ENCODE results near the gene FER.

FER gene

GRCh38 chr5:109199289-109199688 is 451.6 kb downstream of the FER start:
- Histone ChIP-seq H3K9me3 (replicated peaks in 1 of 11) (peaks cover 0 to 6% (median 0%) of the 10 kb centered on the region in 11 experiments; a peak in 3 of 22 replicates), H4K20me1 (no peaks in the 10 kb centered on the region), H3K27me3 (no peaks in the 10 kb centered on the region), H3K4me1 (no peaks in the 10 kb centered on the region), H3K4me2 (no peak overlapping the region), H3K9ac (no peak overlapping the region), H3K36me3 (no peaks in the 10 kb centered on the region), H3K27ac (no peak overlapping the region), H3K4me3 (no peak overlapping the region)
- no peak for TF ChIP-seq Cebpa-rat (IDR thresholded peaks at IDR 0.05)

GRCh38 chr5:109199799-109200620 is 452.3 kb downstream of the FER start:
- H3K4me1 ChIP-seq, result no peaks in the 10 kb centered on the region
- no peaks in the 10 kb centered on the region for H4K20me1 ChIP-seq
- no peak for TF ChIP-seq Cebpa-rat (IDR thresholded peaks at IDR 0.05)
- peaks cover 5 to 14% (median 7%) of the 10 kb centered on the region in 11 experiments; a peak in 18 of 22 replicates for H3K9me3 ChIP-seq (replicated peaks in 1 of 11)
- H3K36me3 ChIP-seq, result no peaks in the 10 kb centered on the region
- H3K4me3 ChIP-seq, result no peak overlapping the region
- no peak overlapping the region for H3K27ac ChIP-seq
- no peaks in the 10 kb centered on the region for H3K27me3 ChIP-seq
- H3K9ac ChIP-seq, result no peak overlapping the region
- no peak overlapping the region for H3K4me2 ChIP-seq

GRCh38 chr5:109215040-109215439 is 467.3 kb downstream of the FER start:
- Histone ChIP-seq H3K27ac (no peak overlapping the region), H3K36me3 (no peaks in the 10 kb centered on the region), H4K20me1 (no peaks in the 10 kb centered on the region), H3K9ac (no peak overlapping the region), H3K9me3 (replicated peaks in 1 of 11) (peaks cover 0 to 16% (median 9%) of the 10 kb centered on the region in 11 experiments; a peak in 11 of 22 replicates), H3K27me3 (no peaks in the 10 kb centered on the region), H3K4me1 (no peaks in the 10 kb centered on the region), H3K4me2 (no peak overlapping the region), H3K4me3 (no peak overlapping the region)
- no peak for TF ChIP-seq Cebpa-rat (IDR thresholded peaks at IDR 0.05)

GRCh38 chr5:109218818-109219217 is 471.1 kb downstream of the FER start:
- no peak for TF ChIP-seq Cebpa-rat (IDR thresholded peaks at IDR 0.05)

DNA sequence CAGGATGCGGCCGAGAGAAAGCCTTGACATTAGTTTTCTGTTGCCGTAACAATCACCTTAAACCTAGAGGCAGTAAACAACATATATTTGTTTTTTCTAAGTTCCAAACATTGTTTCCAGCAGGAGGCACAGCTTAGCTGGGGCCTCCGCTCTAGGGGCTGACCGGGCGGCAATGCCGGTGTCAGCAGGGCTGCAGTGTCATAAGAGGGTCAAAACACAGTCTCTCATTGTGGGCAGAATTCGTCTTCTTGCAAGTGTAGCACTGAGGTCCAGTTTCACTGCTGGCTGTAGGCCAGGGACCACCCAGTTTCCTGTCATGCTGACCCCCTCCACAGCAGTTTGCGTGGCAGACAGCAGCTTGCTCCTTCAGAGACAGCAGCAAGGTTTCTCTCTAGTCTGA is 475.8 kb downstream of the FER start:
- H4K20me1 ChIP-seq, result no peaks in the 10 kb centered on the region
- no peaks in the 10 kb centered on the region for H3K36me3 ChIP-seq
- no peak for TF ChIP-seq Cebpa-rat (IDR thresholded peaks at IDR 0.05)
- H3K9me3 ChIP-seq (replicated peaks in 1 of 11), result peaks cover 0 to 10% (median 0%) of the 10 kb centered on the region in 11 experiments; a peak in 4 of 22 replicates
- H3K4me1 ChIP-seq, result no peaks in the 10 kb centered on the region
- H3K4me3 ChIP-seq, result no peak overlapping the region
- H3K27ac ChIP-seq, result no peak overlapping the region
- no peak overlapping the region for H3K9ac ChIP-seq
- no peaks in the 10 kb centered on the region for H3K27me3 ChIP-seq
- H3K4me2 ChIP-seq, result no peak overlapping the region

More at GRCh38 chr5:109218818-109219217, 471.1 kb downstream of the FER start:
- Histone ChIP-seq H3K27ac (no peak overlapping the region), H3K9ac (no peak overlapping the region), H3K4me3 (no peak overlapping the region), H4K20me1 (no peaks in the 10 kb centered on the region), H3K4me2 (no peak overlapping the region), H3K27me3 (no peaks in the 10 kb centered on the region), H3K9me3 (replicated peaks in 1 of 11) (peaks cover 0 to 16% (median 6%) of the 10 kb centered on the region in 11 experiments; a peak in 11 of 22 replicates), H3K36me3 (no peaks in the 10 kb centered on the region), H3K4me1 (no peaks in the 10 kb centered on the region)

DNA sequence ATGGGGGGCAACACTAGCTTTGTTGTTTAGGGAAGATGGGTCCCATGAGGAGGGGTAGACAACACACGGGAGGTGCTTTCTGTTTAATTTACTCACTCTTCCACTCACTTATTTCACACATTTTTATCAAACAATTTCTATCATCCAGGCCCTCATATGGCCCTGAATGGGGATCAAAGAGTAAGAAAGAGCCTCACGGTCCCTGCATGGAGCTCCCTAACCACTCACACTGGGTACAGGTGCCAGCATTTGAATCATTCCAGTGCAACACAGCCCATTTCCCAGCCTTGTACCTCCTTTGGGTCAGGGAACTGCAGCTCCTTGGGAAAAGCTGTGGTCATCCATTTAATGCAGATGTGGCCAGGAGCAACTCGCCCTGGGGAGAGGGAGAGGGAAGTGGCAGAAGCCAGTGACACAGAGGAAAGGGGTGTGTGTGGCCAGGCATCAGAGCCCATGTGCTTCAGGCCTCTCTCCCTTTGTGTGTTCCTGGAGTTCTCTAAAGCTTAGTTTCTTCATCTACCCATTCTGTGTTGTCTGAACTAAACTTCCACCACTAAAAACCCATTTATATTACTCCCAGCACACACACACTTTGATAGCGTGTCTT is 476.7 kb downstream of the FER start:
- H3K9ac ChIP-seq, result no peak overlapping the region
- no peaks in the 10 kb centered on the region for H4K20me1 ChIP-seq
- TF ChIP-seq Cebpa-rat (IDR thresholded peaks at IDR 0.05), result no peak

GRCh38 chr5:109225716-109226625 is 478.3 kb downstream of the FER start:
- H4K20me1 ChIP-seq, result no peaks in the 10 kb centered on the region
- no peak overlapping the region for H3K4me3 ChIP-seq
- H3K4me2 ChIP-seq, result no peak overlapping the region
- H3K9ac ChIP-seq, result no peak overlapping the region
- no peak for TF ChIP-seq Cebpa-rat (IDR thresholded peaks at IDR 0.05)
- H3K27me3 ChIP-seq, result no peaks in the 10 kb centered on the region
- no peaks in the 10 kb centered on the region for H3K36me3 ChIP-seq
- H3K4me1 ChIP-seq, result no peaks in the 10 kb centered on the region
- peaks cover 0 to 4% (median 0%) of the 10 kb centered on the region in 11 experiments; a peak in 1 of 22 replicates for H3K9me3 ChIP-seq (replicated peaks in 1 of 11)
- H3K27ac ChIP-seq, result no peak overlapping the region

More for the DNA sequence above, 476.7 kb downstream of the FER start:
- Histone ChIP-seq H3K36me3 (no peaks in the 10 kb centered on the region), H3K27me3 (no peaks in the 10 kb centered on the region), H3K9me3 (replicated peaks in 1 of 11) (peaks cover 0 to 6% (median 0%) of the 10 kb centered on the region in 11 experiments; a peak in 5 of 22 replicates), H3K4me1 (no peaks in the 10 kb centered on the region), H3K4me3 (no peak overlapping the region), H3K4me2 (no peak overlapping the region), H3K27ac (no peak overlapping the region)

DNA sequence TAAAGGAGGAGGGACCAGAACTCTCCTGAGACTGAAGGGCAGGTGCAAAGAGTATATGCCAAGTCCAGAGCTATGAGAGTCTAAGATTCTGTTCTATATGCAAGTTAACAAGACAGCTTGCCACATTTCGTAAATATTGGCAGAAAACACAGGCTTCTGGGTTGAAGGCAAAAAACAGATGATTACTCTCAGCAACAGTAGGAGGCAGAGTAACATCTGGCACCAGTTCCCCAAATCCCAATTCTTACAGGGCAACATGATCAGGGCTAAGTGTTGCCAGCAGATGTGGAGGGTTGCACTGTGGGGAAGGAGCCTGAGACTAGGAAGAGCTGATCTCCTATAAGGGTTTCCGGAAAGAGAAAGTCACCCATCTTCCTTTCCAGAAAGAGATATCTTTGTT is 482.7 kb downstream of the FER start:
- Histone ChIP-seq H3K4me1 (no peaks in the 10 kb centered on the region), H3K27me3 (no peaks in the 10 kb centered on the region), H4K20me1 (no peaks in the 10 kb centered on the region), H3K9ac (no peak overlapping the region), H3K9me3 (replicated peaks in 1 of 11) (peaks cover 0 to 9% (median 0%) of the 10 kb centered on the region in 11 experiments; a peak in 3 of 22 replicates), H3K4me3 (no peak overlapping the region), H3K27ac (no peak overlapping the region), H3K36me3 (no peaks in the 10 kb centered on the region), H3K4me2 (no peak overlapping the region)
- TF ChIP-seq Cebpa-rat (IDR thresholded peaks at IDR 0.05), result no peak

DNA sequence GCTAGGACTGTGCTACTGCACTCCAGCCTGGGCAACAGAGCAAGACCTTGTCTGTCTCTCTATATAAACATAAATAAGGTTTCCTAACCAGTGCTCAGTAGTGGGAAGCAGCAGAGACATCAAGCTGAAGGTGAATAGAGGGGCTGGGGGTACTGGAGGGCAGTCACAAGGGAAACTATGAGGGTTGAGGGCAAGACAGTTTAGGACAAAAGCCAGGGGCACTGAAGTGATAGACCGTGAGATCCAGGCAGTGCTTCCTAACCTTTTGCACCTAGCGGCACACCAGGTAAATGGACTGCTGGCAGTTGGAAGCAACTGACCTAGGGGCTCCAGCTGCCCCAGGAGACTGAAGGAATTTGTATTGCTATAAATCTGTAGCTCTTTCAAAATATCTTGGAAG is 483.6 kb downstream of the FER start:
- no peaks in the 10 kb centered on the region for H4K20me1 ChIP-seq
- H3K9ac ChIP-seq, result no peak overlapping the region
- H3K4me1 ChIP-seq, result no peaks in the 10 kb centered on the region
- no peak overlapping the region for H3K4me2 ChIP-seq
- H3K9me3 ChIP-seq (replicated peaks in 1 of 11), result peaks cover under 1 to 16% (median 7%) of the 10 kb centered on the region in 11 experiments; a peak in 19 of 22 replicates
- no peak overlapping the region for H3K4me3 ChIP-seq
- H3K27ac ChIP-seq, result no peak overlapping the region
- TF ChIP-seq Cebpa-rat (IDR thresholded peaks at IDR 0.05), result no peak
- no peaks in the 10 kb centered on the region for H3K27me3 ChIP-seq
- no peaks in the 10 kb centered on the region for H3K36me3 ChIP-seq

All from BLaER1 treated with 17β-estradiol and CSF1 and Interleukin-3, amounts not matched to agents 10 nM and 100 nM (cell line).